ENCODE results near the gene DYNLT1.
A peak's percentile ranks its signal among the peaks of the same experiment; 100 is the strongest.
"Not testable (repeated sequence)": the region's sequence is repeated elsewhere in the genome, so short reads cannot be mapped to it uniquely, and the experiment has no call there.

The DYNLT1 gene

DNA sequence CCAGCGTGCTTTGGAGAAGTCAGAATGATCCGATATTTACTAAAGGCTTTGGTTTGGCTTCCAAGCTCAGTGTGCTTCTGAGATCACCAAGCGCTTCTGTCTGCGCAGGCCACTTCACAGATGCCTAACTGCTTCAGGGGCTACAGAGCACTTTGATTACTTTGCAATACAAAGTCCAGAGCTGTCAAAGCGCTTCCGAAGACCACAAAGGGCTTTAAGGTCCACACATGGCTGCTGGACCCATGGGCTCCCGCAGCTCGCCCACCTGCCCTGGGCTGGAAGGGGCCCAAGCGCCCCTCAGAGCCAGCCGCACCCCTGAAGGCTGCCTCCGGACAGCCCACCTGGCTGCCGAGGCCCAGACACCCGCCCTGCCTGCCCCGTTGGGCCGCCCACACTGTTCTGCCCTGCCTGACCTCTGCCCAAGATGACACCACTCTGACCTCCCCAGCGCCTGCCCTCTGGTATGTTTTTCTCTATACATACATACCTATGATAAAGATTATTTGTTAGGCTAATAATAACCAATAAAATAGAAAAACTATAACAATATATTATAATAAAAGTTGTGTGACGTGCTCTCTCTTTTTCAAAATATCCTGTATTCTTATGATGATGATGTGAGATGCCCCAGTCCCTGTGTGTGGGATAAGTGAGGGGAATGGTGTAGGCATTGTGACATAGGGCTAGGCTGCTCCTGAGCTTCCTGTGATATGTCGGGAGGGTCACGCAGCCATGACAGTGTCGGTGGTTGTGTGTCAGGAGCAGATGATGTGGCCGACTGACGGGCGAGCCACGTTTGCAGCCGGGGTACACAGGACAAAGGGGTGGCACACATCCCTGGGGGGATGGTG lies 22.6 kb downstream of the DYNLT1 start:
- DNase-seq, result no peak

- no peak for DNase-seq
Measured at GRCh38 chr6:158620963-158621693, 23.4 kb downstream of the DYNLT1 start.

DNA sequence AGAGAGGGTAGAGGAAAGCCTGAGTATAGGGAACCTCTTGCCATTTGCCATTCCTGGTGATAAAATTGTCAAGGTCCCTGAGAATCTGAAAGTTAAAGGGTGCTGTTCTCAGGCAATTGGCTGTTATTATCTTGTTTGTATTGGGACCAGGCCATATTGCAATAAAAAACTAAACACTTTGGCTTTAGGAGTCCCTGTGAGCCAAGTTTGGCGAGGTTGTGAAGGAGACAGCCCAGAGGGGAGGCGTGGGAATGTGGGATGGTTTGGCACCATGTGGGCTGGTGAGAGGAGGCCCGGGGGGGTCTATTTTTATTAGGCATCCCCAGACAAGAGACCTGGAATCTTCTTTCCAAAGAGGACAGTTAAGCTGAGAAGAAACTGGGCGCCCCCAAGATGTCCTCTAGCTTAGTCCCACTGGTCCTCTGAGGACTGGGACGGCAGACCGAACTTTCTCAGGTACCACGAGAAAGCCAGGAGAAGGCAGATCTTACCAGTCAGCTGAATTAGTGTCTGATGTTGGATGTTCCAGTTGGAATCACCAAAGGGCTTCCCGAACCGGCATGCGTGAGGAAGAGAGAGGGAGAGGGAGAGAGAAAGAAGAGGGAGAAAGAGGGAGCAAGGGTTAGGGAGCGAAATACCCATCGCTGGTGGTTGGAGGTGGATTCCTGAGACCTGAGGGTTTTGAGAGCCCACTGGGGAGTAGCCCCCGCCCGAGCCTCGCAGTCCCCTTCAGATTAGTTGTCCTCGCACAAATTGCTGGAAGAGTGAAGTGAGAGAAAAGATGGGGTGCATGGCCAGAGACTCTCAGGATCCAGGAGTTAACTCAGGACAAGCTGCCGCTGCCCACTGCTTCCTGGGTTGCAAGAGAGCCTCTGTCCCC lies 24.4 kb downstream of the DYNLT1 start:
- no peak for DNase-seq

DNA sequence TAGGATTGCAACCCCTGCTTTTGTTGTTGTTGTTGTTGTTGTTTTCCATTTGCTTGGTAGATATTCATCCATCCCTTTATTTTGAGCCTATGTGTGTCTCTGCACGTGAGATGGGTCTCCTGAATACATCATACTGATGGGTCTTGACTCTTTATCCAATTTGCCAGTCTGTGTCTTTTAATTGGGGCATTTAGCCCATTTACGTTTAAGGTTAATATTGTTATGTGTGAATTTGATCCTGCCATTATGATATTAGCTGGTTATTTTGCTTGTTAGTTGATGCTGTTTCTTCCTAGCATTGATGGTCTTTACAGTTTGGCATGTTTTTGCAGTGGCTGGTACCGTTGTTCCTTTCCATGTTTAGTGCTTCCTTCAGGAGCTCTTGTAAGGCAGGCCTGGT lies 26.3 kb downstream of the DYNLT1 start:
- DNase-seq, result not testable (repeated sequence)

DNA sequence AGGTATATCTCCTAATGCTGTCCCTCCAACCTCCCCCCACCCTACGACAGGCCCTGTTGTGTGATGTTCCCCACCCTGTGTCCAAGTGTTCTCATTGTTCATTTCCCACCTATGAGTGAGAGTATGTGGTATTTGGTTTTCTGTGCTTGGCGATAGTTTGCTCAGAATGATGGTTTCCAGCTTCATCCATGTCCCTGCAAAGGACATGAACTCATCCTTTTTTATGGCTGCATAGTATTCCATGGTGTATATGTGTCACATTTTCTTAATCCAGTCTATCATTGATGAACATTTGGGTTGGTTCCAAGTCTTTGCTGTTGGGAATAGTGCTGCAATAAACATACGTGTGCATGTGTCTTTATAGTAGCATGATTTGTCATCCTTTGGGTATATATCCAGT lies 29.9 kb downstream of the DYNLT1 start:
- DNase-seq, result not testable (repeated sequence)

DNA sequence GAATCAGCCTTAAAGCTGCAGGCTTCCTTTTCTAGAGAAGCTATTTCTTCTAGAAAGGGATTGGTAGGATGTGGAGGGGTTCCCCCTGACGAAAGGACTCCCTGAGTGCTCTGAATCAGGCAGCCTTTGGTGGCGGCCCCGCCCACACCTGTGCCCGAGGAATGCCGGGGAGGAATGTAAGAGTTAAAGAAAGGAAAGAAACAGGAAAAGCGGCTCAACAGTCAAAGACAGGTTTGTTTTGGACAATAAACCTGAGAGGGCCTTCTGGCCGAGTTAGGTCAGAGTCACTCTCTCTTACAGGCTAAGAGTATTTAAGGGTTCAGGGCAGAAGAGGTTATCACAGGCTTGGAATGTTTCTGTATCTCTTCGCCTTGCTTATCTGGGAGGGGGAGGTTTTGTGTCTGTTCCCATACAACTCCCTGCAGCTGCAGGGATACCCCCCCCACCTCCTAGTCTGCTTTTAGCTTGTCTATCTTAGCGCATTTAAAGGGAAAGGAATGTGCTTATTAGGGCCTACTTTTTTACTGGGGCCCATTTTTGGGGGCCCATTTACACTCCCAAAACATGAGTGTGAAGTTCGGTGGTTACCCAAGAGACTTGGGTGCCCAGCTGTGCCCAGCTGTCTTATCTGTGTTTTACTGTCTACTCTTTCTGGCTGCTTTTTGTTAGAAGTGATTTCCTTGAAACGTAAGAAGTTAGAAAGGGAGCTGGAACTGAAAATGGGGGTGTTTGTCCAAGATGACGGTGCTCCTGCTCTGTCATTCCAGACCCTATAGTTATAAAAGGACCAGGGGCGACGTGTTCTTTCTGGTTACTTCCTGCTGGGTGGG lies 32.8 kb downstream of the DYNLT1 start:
- DNase-seq, result no peak

GRCh38 chr6:158611039-158611438 lies 33.5 kb downstream of the DYNLT1 start:
- DNase-seq, result no peak

GRCh38 chr6:158610319-158610968 lies 34.1 kb downstream of the DYNLT1 start:
- no peak for DNase-seq

- no peak for DNase-seq
Measured at GRCh38 chr6:158609455-158610155, 34.9 kb downstream of the DYNLT1 start.

DNA sequence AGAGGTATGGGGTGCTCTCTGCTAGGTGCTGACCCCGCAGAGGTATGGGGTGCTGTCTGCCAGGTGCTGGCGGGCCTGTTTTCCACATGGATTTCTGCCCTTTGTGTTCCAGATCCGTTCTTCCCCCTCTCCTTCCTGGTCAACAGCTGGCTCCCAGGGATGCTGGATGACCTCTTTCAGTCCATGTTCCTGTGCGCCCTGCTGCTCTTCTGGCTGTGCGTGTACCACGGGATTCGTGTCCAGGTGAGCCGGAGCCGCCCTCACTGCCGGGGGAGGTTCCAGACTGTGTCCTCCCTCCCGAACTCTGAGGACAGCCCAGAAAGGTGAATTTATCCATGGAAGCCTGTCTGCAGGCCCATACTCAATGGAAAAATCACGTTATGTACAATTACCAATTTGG lies 36.3 kb downstream of the DYNLT1 start:
- DNase-seq, result no peak

DNA sequence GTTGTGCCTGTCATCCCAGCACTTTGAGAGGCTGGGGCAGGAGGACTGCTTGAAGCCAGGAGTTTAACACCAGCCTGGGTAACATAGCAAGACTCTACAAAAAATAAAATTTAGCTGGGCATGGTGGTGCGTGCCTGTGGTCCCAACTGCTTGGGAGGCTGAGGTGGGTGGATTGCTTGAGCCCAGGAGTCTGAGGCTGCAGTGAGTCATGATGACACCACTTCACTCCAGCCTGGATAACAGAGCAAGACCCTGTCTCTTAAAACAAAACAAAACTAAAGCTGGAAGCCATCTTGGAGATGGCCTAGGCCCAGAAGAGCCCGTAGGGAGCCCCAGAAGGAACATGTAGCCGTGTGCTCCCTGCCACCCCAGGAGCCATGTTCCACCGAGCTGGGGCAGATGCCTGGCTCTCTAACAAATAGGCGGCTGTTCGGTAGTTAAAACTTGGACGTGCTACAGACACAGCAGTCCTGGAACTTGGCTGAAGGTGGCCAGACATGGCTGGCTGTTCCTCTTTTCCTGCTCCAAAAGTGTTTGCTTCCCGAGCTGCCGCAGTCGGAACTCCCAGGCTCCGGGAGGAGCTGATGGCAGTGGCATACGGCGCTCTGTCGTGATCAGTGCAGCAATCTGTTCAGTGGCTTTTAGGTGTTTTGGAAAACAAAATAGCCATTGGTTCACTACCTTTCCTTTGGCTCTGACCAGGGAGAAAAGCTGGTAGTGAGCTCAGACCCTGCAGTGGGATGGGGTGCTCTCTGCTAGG lies 37.0 kb downstream of the DYNLT1 start:
- no peak for DNase-seq

DNA sequence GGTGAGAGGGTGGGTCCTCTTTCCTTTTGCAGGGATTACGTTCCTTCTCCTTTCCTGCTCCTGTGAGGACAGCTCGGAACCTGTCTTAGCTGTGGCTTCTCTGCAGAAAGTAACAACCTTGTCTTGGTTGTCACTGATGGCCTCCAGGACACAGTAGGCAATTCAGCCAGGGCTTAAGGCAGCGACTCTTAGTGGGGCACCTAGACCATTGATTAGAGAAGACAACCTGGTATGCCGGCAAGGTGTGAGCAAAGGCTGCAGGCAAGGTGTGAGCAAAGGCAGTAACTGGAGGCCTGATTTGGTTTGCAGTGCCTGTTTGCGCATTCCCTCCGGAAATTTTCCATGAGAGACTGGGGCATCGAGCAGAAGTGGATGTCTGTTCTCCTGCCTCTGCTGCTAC lies 37.6 kb downstream of the DYNLT1 start:
- no peak for DNase-seq

DNA sequence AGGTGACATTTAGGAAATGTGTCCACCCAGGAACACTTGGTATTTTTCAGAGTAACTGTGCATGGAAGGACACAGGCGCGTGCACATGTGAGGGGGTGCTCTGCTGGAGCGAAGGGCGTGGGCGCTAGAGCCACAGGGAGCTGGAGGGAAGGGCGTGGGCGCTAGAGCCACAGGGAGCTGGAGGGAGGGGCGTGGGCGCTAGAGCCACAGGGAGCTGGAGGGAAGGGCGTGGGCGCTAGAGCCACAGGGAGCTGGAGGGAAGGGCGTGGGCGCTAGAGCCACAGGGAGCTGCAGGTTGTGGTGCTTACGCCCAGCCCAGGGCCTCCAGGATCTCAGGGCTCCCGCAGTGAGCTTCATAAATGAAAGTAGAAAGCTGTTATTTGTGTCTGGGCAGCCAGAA lies 38.5 kb downstream of the DYNLT1 start:
- not testable (repeated sequence) for DNase-seq

DNA sequence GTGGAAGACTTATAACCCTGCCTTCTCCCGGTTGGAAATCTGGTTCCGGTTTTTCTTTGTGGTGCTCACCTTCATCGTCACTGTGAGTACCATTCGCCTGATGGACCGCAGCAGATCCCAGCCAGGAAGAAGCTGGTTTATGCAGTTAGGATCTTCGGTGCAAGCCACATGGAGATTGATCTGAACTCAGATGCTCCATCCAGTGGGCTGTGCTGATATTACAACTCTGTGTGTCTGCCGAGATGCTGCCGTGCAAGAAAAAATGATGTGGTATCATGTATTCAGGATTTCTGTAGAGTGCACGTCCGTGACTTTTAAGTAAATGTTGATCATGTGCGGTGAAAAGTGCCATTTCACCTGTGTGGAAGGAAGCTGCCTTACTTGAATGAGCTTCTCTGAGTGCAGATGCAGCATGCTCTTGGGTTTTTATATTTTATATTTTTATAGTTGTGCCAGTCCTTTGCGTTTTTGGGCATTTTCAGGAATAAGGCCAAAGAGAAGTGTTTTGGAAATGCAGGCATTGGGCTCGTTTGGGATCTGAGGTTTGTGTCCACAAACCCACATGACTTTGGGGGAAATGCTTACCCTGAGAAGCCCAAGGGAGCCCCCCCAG lies 39.2 kb downstream of the DYNLT1 start:
- peak; percentile 16 for DNase-seq

DNA sequence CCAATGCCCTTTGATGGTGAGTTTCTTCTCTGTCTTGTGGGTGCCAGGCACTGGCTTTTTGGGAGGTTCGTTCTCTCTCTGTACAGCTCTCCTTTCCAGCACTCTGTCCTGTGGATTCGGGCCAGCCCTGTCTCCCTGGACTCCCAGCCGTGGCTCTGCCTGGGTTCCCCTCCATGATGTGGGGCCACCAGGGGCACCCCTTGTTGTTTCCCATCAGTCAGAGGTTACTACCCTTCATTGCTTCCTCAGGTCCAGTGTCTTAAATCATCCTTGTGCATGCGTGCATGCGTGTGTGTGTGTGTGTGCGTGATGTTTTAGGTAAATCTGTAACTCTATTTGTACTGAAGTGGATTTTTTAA lies 40.5 kb downstream of the DYNLT1 start:
- no peak for DNase-seq

DNA sequence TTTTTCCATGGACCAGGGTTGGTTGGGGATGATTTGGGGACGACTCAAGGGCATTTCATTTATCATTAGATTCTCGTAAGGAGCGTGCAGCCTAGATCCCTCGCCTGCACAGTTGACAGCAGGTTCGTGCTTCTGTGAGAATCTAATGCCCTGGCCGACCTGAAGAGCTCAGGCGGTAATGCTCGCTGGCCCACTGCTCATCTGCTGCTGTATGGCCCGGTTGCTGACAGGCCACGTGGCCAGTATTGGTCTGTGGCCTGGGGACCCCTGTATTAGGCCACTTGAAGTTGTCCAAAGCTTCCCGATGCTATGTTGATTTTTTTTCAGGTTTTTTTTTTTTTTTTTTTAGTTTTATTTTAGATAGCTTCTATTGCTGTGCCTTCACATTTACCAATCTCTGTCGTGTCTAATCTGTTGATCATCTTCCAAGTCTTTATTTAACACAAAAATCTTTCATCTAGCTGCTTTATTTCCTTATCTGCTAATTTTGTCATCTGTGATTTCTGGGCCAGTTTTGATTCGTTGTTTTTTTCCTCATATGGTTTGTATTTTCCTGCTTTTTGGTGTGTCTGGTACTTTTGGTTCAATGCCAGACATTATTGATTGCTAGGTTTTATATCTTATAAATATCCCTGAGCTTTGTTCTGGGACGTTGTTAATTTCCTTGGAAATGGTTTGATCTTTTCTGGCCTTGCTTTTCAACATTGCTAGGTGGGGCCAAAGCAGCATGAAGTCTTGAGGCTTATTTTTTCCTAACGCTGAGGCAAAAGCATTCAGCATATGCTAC lies 41.1 kb downstream of the DYNLT1 start:
- no peak for DNase-seq

- DNase-seq, result no peak
Measured at GRCh38 chr6:158599635-158600034, 44.9 kb downstream of the DYNLT1 start.

DNA sequence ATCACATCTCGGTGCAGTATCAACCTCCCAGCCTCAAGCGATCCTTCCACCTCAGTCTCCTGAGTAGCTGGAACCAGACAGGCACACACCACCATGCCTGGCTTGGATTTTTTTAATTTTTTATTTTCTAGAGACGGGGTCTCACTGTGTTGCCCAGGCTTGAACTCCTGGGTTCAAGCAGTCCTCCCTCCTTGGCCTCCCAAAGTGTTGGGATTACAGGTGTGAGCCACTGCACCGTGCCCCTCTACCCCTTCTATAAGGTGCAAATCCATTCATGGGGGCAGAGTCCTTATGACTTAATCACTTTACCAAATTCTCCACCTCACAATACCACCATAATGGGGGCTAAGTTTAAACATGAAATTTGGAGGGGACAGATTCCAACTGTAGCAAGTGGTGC lies 47.0 kb downstream of the DYNLT1 start:
- DNase-seq, result no peak

GRCh38 chr6:158596861-158597260 lies 47.7 kb downstream of the DYNLT1 start:
- DNase-seq, result no peak

All from NCI-H510A (cell line).